ENCODE data around the gene DNAJC5.

DNA sequence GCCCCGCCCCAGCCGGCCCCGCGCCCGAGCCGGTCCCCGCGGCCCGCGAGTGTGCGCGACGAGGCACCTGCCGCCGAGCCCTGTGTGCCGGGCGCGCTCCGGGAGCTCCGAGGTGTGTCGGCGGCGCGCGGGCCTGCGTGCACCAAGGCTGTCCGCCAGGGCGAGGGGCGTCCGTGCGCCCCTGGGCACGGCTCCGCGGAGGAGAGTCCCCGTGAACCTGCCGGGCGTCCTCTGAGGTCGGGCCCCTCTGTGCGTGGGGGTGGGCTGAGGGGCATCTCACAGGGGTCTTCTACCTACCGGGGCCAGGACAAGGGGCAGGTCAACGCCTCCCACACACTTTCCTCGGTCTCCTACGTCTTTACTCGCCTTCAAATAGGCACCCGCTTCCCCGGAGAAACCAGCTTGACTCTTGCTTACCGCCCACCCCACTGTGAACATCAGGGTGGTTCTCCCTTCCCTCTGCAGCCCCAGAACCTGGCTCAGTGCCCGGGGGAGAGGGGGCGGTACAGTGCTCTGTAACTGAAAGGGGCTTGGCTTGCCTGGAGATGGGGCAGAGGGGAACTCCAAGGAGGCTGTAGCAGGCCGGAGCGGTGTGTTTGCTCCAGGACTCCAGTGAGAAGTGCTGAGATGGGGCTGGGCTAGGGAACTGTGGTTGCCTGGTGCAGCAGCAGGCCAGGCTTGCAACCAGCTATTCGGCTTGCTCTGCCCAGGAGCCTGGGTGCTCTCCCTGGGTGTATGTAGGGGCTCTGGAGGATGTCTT is 84.8 kb downstream of the DNAJC5 start, which contains the start of gene SAMD10:
- peak; percentile 38; the same call in 1 of the 2 replicates for TF ChIP-seq PHF8 (IDR thresholded peaks at IDR 0.05; ENCODE audit: borderline replicate concordance, low read length)
- no peak for TF ChIP-seq SREBF2 (CRISPR knock-in tag; IDR thresholded peaks at IDR 0.05)
- no peak for TF ChIP-seq NFRKB (IDR thresholded peaks at IDR 0.05; ENCODE audit: low read depth)
- TF ChIP-seq NFE2 (IDR thresholded peaks at IDR 0.05; ENCODE audit: low read depth): no peak
